CD14-positive monocyte (primary cell): ENCODE results near the gene SRP14. TPM values are rescaled to one million over a fixed set of nuclear protein-coding genes. Genes with fewer than 3 reads are reported as not detected.

Experiments
- DNase-seq, 3 donors: peaks; one replicate each; pipeline ENCODE4 v3.0.0-alpha.2; 2011 to 2022
- H2AFZ ChIP-seq: 2 replicates; pipeline ENCODE4 v1.6.0; 2012; ENCODE audit warnings: mild to moderate bottlenecking, low read depth, low read length, inconsistent platforms; ENCODE audit not compliant: insufficient read depth, poor library complexity, severe bottlenecking
- H3K27ac ChIP-seq, 2 donors: 1 replicate in 1 of 2; 2 replicates in 1 of 2; pipeline ENCODE4 v1.5.1; 2012 to 2013; ENCODE audit warnings: low read length in 2 of 2, control low read depth in 1 of 2, inconsistent platforms in 1 of 2, low read depth in 1 of 2, mild to moderate bottlenecking in 1 of 2
- H3K27me3 ChIP-seq, 2 donors: one replicate each; pipeline versions ENCODE4 v1.6.0 to v1.6.1; 2011 to 2013; ENCODE audit warnings: low read length in 2 of 2; ENCODE audit not compliant: control insufficient read depth in 2 of 2, insufficient read depth in 2 of 2
- H3K36me3 ChIP-seq, 2 donors: replicated peaks in 1 of 2; 1 replicate in 1 of 2; 2 replicates in 1 of 2; pipeline versions ENCODE4 v1.5.1 to v1.6.1; 2012 to 2013; ENCODE audit warnings: low read length in 2 of 2, control low read depth in 1 of 2, inconsistent platforms in 1 of 2, mild to moderate bottlenecking in 1 of 2; ENCODE audit not compliant: insufficient read depth in 2 of 2, control insufficient read depth in 1 of 2
- H3K4me1 ChIP-seq, 2 donors: 1 replicate in 1 of 2; 2 replicates in 1 of 2; pipeline versions ENCODE4 v1.5.1 to v1.6.1; 2012 to 2013; ENCODE audit warnings: low read length in 2 of 2, control low read depth in 1 of 2, inconsistent platforms in 1 of 2, mild to moderate bottlenecking in 1 of 2, moderate library complexity in 1 of 2; ENCODE audit not compliant: insufficient read depth in 2 of 2, control insufficient read depth in 1 of 2
- H3K4me2 ChIP-seq: replicated peaks from 2 replicates; pipeline ENCODE3; 2012; ENCODE audit warnings: low read length, moderate library complexity, mild to moderate bottlenecking; ENCODE audit not compliant: poor library complexity, severe bottlenecking; ENCODE audit errors: extremely low read depth
- H3K4me3 ChIP-seq, 3 experiments: fragments of 200-600 bp in 1 of 3; sonication (generic) in 1 of 3; replicated peaks in 1 of 3; 1 replicate in 2 of 3; 2 replicates in 1 of 3; pipeline ENCODE4 v1.5.1; 2011 to 2013; ENCODE audit warnings: low read length in 3 of 3, mild to moderate bottlenecking in 3 of 3, control low read depth in 2 of 3, low read depth in 2 of 3, inconsistent platforms in 1 of 3, moderate library complexity in 1 of 3
- H3K79me2 ChIP-seq: 2 replicates; pipeline ENCODE4 v1.6.0; 2012; ENCODE audit warnings: mild to moderate bottlenecking, control low read depth, inconsistent platforms, low read length, moderate library complexity; ENCODE audit not compliant: insufficient read depth
- H3K9ac ChIP-seq: 2 replicates; pipeline ENCODE4 v1.6.0; 2017; ENCODE audit warnings: low read length, mild to moderate bottlenecking; ENCODE audit not compliant: insufficient read depth, poor library complexity, severe bottlenecking
- H3K9me3 ChIP-seq, 2 donors: replicated peaks in 1 of 2; 1 replicate in 1 of 2; 2 replicates in 1 of 2; pipeline versions ENCODE4 v1.5.1 to v1.6.1; 2012 to 2013; ENCODE audit warnings: low read length in 2 of 2, control low read depth in 1 of 2; ENCODE audit not compliant: control insufficient read depth in 1 of 2, insufficient read depth in 1 of 2
- H4K20me1 ChIP-seq: 2 replicates; pipeline ENCODE4 v1.6.0; 2012; ENCODE audit warnings: mild to moderate bottlenecking, low read length, control low read depth, moderate library complexity; ENCODE audit not compliant: insufficient read depth
- H3K27ac Mint-ChIP-seq, 7 donors: one replicate each; pipeline ENCODE4 v1.8.0; 2020; ENCODE audit warnings: mild to moderate bottlenecking in 7 of 7, mixed read lengths in 7 of 7, moderate library complexity in 6 of 7, inconsistent platforms in 2 of 7
- H3K27me3 Mint-ChIP-seq, 3 donors: one replicate each; pipeline ENCODE4 v1.8.0; 2021 to 2022; ENCODE audit warnings: low read depth in 3 of 3, mild to moderate bottlenecking in 3 of 3, mixed read lengths in 3 of 3, moderate library complexity in 3 of 3, inconsistent platforms in 1 of 3
- H3K36me3 Mint-ChIP-seq, 2 donors: one replicate each; pipeline ENCODE4 v1.8.0; 2020; ENCODE audit warnings: mixed read lengths in 2 of 2, inconsistent platforms in 1 of 2, mild to moderate bottlenecking in 1 of 2
- H3K4me1 Mint-ChIP-seq: one replicate; pipeline ENCODE4 v1.8.0; 2020; ENCODE audit warnings: mild to moderate bottlenecking, mixed read lengths
- H3K4me3 Mint-ChIP-seq, 2 donors: one replicate each; pipeline ENCODE4 v1.8.0; 2020; ENCODE audit warnings: mild to moderate bottlenecking in 2 of 2, mixed read lengths in 2 of 2, moderate library complexity in 1 of 2
- H3K9me3 Mint-ChIP-seq, 7 donors: one replicate each; pipeline ENCODE4 v1.8.0; 2020 to 2022; ENCODE audit warnings: mixed read lengths in 7 of 7, mild to moderate bottlenecking in 6 of 7, moderate library complexity in 6 of 7, inconsistent platforms in 2 of 7
- WGBS: methylation state at CpG from one replicate; pipeline ENCODE4 v1.1.5; 2013; ENCODE audit warnings: missing lambda C conversion rate; ENCODE audit not compliant: insufficient coverage; 5-methylcytosine and 5-hydroxymethylcytosine counted together
- intact Hi-C, 2 donors: fragments of 100-400 bp; cut with micrococcal nuclease; formaldehyde crosslinking; loops; one replicate each; pipeline versions ENCODE4 v1.15.0 to v1.15.1; 2023
- polyA plus RNA-seq, 3 donors: library from polyadenylated mRNA; depleted of rRNA in 1 of 3; unstranded in 2 of 3; stranded (reverse) in 1 of 3; fragments of 300-500 nt in 2 of 3; fragments of >200 nt in 1 of 3; fragmentation: Illumina TruSeq in 2 of 3; gene quantifications; 1 replicate in 2 of 3; 2 replicates in 1 of 3; pipeline ENCODE4 v1.2.3, GENCODE V29; 2012 to 2021
- TF ChIP-seq, protein P1 (sequence below): fragments of 200-600 bp; IDR thresholded peaks from one replicate; pipeline ENCODE4 v1.8.0; 2022; ENCODE audit warnings: antibody characterized with exemption, mild to moderate bottlenecking

Gene SRP14
- polyA plus RNA-seq, 3 donors: 181 to 548 (median 525) TPM

DNA sequence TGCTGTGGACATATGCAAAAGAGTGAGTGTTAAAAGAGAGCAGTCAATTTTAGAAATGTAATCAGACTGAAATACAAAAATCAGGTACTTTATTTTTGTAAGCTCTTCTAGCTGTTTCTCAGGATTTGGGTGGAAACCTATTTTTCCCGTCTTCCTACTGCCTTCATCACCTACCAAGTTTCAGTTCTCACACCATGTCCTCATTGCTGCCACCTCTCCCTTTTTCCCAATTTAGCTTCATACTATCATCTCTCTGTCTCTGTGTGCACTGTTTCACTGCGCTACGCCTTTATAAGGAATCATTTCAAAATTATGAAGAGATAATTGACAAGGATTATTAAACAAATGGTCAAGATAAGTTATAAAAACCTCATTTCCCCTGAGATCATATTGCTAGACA is 7.7 kb downstream of the SRP14 start:
- no peak for DNase-seq
- WGBS: no CpG with 5 or more reads among the region's 3 CpGs
- H3K4me3 ChIP-seq: no peak overlapping the region
- H3K27ac ChIP-seq: no peak overlapping the region
- no peaks in the 10 kb centered on the region for H3K79me2 ChIP-seq
- peaks cover 86 to 100% of the 10 kb centered on the region in 2 donors for H3K36me3 ChIP-seq
- Mint-ChIP-seq H3K9me3 (no peaks in the 10 kb centered on the region), H3K27me3 (no peaks in the 10 kb centered on the region), H3K36me3 (peaks cover 77 to 88% of the 10 kb centered on the region in 2 donors), H3K4me3 (peak overlapping the region in 1 of 2 donors; percentile 0), H3K4me1 (no peaks in the 10 kb centered on the region), H3K27ac (peak overlapping the region in 4 of 7 donors; percentile 1 to 49 (median 24))
- H3K9ac ChIP-seq: no peak overlapping the region
- no peaks in the 10 kb centered on the region for H3K27me3 ChIP-seq
- no peaks in the 10 kb centered on the region for H3K4me1 ChIP-seq
- no peaks in the 10 kb centered on the region for H4K20me1 ChIP-seq
- TF ChIP-seq, protein P1, sequence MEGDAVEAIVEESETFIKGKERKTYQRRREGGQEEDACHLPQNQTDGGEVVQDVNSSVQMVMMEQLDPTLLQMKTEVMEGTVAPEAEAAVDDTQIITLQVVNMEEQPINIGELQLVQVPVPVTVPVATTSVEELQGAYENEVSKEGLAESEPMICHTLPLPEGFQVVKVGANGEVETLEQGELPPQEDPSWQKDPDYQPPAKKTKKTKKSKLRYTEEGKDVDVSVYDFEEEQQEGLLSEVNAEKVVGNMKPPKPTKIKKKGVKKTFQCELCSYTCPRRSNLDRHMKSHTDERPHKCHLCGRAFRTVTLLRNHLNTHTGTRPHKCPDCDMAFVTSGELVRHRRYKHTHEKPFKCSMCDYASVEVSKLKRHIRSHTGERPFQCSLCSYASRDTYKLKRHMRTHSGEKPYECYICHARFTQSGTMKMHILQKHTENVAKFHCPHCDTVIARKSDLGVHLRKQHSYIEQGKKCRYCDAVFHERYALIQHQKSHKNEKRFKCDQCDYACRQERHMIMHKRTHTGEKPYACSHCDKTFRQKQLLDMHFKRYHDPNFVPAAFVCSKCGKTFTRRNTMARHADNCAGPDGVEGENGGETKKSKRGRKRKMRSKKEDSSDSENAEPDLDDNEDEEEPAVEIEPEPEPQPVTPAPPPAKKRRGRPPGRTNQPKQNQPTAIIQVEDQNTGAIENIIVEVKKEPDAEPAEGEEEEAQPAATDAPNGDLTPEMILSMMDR: no peak
- H2AFZ ChIP-seq: no peak overlapping the region
- intact Hi-C loops: loop anchor here in 1 of 2 donors (5.0 kb wide), 1 partner anchor 246 kb away; no protein-coding TSS in a partner anchor
- no peaks in the 10 kb centered on the region for H3K9me3 ChIP-seq
- no peak overlapping the region for H3K4me2 ChIP-seq

DNA sequence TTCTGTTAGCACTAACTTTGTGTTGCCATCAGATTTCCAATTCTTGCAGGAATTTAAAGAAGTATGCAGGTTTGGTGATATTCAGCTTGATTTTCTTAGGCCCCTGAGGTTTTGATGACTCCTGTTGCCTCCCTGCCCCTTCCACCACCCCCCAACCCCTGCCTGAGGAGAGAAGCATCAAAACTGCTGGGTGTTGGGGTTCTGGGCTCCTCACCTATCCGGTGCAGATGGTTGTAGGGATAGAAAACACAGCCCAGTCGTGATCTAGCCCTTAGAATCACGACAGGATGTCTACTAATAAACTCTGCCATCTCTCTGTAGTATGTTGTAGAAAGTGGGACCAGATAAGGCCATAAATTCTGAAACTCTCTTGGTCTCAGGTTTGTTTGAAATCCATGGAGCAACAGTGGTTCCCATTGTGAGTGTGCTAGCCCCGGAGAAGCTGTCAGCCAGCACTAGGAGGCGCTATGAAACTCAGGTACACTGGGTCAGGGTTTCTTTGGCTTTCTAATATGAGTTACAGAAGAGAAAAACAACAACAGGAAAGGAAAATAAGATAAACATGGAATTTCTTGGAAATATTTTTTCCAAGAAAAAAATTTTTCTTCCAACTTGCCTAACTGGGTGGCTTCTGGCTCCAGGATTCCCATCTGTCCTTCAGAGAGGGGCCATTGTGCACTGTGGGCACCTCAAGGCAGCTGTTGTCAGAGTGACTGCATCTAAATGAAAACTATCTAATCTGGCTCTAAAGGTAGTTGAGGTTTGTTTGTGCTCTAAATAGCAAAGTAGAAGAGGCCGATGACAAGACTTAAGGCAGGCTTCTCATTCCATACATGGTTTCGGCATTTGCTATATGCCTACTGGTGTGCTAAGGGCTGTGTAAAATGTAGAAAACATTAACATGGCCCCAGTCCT is 8.7 kb downstream of the SRP14 start:
- intact Hi-C loops: loop anchor here in 1 of 2 donors (5.0 kb wide), 1 partner anchor 247 kb away; no protein-coding TSS in a partner anchor
- H3K36me3 ChIP-seq: peaks cover 86 to 100% of the 10 kb centered on the region in 2 donors

More for the DNA sequence above, 8.7 kb downstream of the SRP14 start:
- Histone ChIP-seq H3K79me2 (no peaks in the 10 kb centered on the region), H3K4me2 (no peak overlapping the region), H3K27ac (no peak overlapping the region), H3K27me3 (no peaks in the 10 kb centered on the region), H4K20me1 (no peaks in the 10 kb centered on the region), H2AFZ (no peak overlapping the region), H3K4me1 (no peaks in the 10 kb centered on the region), H3K4me3 (no peak overlapping the region), H3K9ac (no peak overlapping the region), H3K9me3 (no peaks in the 10 kb centered on the region)
- TF ChIP-seq, protein P1: peak; percentile 32
- Mint-ChIP-seq H3K4me3 (no peak overlapping the region), H3K4me1 (no peaks in the 10 kb centered on the region), H3K27me3 (no peaks in the 10 kb centered on the region), H3K36me3 (peaks cover 75 to 88% of the 10 kb centered on the region in 2 donors), H3K27ac (peak overlapping the region in 1 of 7 donors; percentile 50), H3K9me3 (no peaks in the 10 kb centered on the region)
- no peak for DNase-seq
- 80% methylated on average over 1 of the region's 7 CpGs for WGBS
